Measurements from ENCODE around the gene TNNI2. TPM values are rescaled to one million over a fixed set of nuclear protein-coding genes. Genes with fewer than 3 reads are reported as not detected.

Gene TNNI2
- total RNA-seq, 1 experiment from 2014 or later = 7.8 TPM

DNA sequence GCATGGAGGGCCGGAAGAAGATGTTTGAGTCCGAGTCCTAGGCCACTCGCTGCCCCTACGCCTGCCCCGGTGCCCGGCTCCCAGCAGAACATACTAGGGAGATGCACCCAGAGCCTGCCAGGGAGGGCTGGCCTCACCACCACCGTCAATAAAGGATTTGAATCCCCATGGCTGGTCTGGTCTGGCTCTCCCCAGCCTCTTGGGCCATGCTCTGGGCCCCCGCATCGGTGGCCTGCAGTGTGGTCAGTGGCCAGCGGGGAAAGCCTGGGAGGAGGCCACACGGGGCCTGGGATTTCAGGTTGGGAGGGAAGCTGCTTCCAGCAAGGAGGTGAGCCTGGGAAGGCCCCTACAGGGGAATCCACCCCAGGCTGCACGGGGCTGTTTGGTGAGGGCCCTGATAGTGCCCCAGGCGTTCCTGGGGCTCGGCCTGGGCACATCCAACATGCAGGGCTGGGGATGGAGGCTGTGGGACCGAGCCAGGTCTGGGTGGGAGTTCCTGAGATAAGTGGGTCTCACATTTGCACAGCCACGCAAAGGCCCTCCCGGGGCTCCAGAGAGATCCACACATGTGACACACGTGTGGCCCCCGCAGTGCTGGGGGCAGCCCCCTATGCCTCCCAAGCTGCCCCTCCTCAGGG, 2.8 kb downstream of the TNNI2 start:
- TF ChIP-seq EZH2 (IDR thresholded peaks at IDR 0.05; ENCODE audit: low read depth) (no peak), CTCF (conservative IDR thresholded peaks at IDR 0.05) (no peak)
- H3K36me3 ChIP-seq (ENCODE audit: low read depth) = no peaks in the 10 kb centered on the region
- H2AFZ ChIP-seq = no peak overlapping the region
- intact Hi-C loops (cut with micrococcal nuclease; ENCODE audit: unreplicated experiment) = no loop called here
- no peaks in the 10 kb centered on the region; the same call in 1 of the 2 replicates for H3K4me1 ChIP-seq (replicated peaks; ENCODE audit: insufficient read depth)
- H3K27ac ChIP-seq = no peak overlapping the region
- no peak for DNase-seq
- no peaks in the 10 kb centered on the region for H3F3A ChIP-seq (ENCODE audit: insufficient read depth, low read depth)
- no peak overlapping the region for H3K4me2 ChIP-seq
- no peaks in the 10 kb centered on the region for H3K27me3 ChIP-seq (ENCODE audit: insufficient read depth, low read depth)
- H3K4me3 ChIP-seq = no peak overlapping the region
- H3K79me2 ChIP-seq (ENCODE audit: low read depth) = no peaks in the 10 kb centered on the region
- POLR2A ChIA-PET (ENCODE audit: unreplicated experiment) = no interaction called here
- H4K20me1 ChIP-seq (ENCODE audit: insufficient read depth) = no peaks in the 10 kb centered on the region
- CTCF ChIA-PET = no interaction called here
- no peaks in the 10 kb centered on the region for H3K9me3 ChIP-seq (ENCODE audit: insufficient read depth, low read depth)
- no TSS peak for BruUV-seq (replicated peaks)
- H3K9me2 ChIP-seq (ENCODE audit: insufficient read depth) = no peaks in the 10 kb centered on the region

- Histone ChIP-seq H3K9me3 (ENCODE audit: insufficient read depth, low read depth) (no peaks in the 10 kb centered on the region), H3F3A (ENCODE audit: insufficient read depth, low read depth) (no peaks in the 10 kb centered on the region), H2AFZ (no peak overlapping the region), H3K4me1 (replicated peaks; ENCODE audit: insufficient read depth) (no peaks in the 10 kb centered on the region; the same call in 1 of the 2 replicates), H3K4me2 (no peak overlapping the region), H3K4me3 (no peak overlapping the region), H4K20me1 (ENCODE audit: insufficient read depth) (no peaks in the 10 kb centered on the region), H3K36me3 (ENCODE audit: low read depth) (no peaks in the 10 kb centered on the region), H3K27me3 (ENCODE audit: insufficient read depth, low read depth) (no peaks in the 10 kb centered on the region), H3K9me2 (ENCODE audit: insufficient read depth) (no peaks in the 10 kb centered on the region), H3K79me2 (ENCODE audit: low read depth) (no peaks in the 10 kb centered on the region), H3K27ac (no peak overlapping the region)
- no peak for TF ChIP-seq EZH2 (IDR thresholded peaks at IDR 0.05; ENCODE audit: low read depth)
- TF ChIP-seq CTCF (conservative IDR thresholded peaks at IDR 0.05) = no peak
- CTCF ChIA-PET = no interaction called here
- intact Hi-C loops (cut with micrococcal nuclease; ENCODE audit: unreplicated experiment) = no loop called here
- no TSS peak for BruUV-seq (replicated peaks)
- POLR2A ChIA-PET (ENCODE audit: unreplicated experiment) = no interaction called here
- DNase-seq = no peak
Observed at GRCh38 chr11:1842149-1843097, 3.6 kb downstream of the TNNI2 start.

- Histone ChIP-seq H3K27ac (no peak overlapping the region), H3K4me1 (replicated peaks; ENCODE audit: insufficient read depth) (no peaks in the 10 kb centered on the region; the same call in 1 of the 2 replicates), H2AFZ (no peak overlapping the region), H3K4me2 (no peak overlapping the region), H3K4me3 (no peak overlapping the region), H3K9me2 (ENCODE audit: insufficient read depth) (no peaks in the 10 kb centered on the region), H3K36me3 (ENCODE audit: low read depth) (no peaks in the 10 kb centered on the region), H3F3A (ENCODE audit: insufficient read depth, low read depth) (no peaks in the 10 kb centered on the region), H3K9me3 (ENCODE audit: insufficient read depth, low read depth) (no peaks in the 10 kb centered on the region), H4K20me1 (ENCODE audit: insufficient read depth) (no peaks in the 10 kb centered on the region), H3K79me2 (ENCODE audit: low read depth) (no peaks in the 10 kb centered on the region), H3K27me3 (ENCODE audit: insufficient read depth, low read depth) (no peaks in the 10 kb centered on the region)
- no peak for DNase-seq
- BruUV-seq (replicated peaks) = no TSS peak
- no peak for TF ChIP-seq CTCF (conservative IDR thresholded peaks at IDR 0.05)
- no peak for TF ChIP-seq EZH2 (IDR thresholded peaks at IDR 0.05; ENCODE audit: low read depth)
- intact Hi-C loops (cut with micrococcal nuclease; ENCODE audit: unreplicated experiment) = no loop called here
- ChIA-PET CTCF (no interaction called here), POLR2A (ENCODE audit: unreplicated experiment) (no interaction called here)
Observed at GRCh38 chr11:1843098-1843473, 4.3 kb downstream of the TNNI2 start.

All from PC-9 (cell line).